Measurements from ENCODE around the gene GPR27. TPM values are rescaled to one million over a fixed set of nuclear protein-coding genes. Genes with fewer than 3 reads are reported as not detected.

Gene GPR27
- total and polyA plus RNA-seq, 2 experiments from 2014 or later = 7.8 to 11.8 TPM

- Histone ChIP-seq H2AFZ (no peak overlapping the region), H3K4me1 (ENCODE audit: insufficient read depth) (no peaks in the 10 kb centered on the region), H3K79me2 (replicated peaks; ENCODE audit: insufficient read depth) (0 out of 2 replicates have a peak, but pooled peaks cover 5% of the 10 kb centered on the region), H3K4me2 (no peak overlapping the region), H4K20me1 (replicated peaks; ENCODE audit: insufficient read depth) (no peaks in the 10 kb centered on the region; the same call in 1 of the 2 replicates), H3K27me3 (ENCODE audit: insufficient read depth) (no peaks in the 10 kb centered on the region), H3K36me3 (ENCODE audit: insufficient read depth) (no peaks in the 10 kb centered on the region), H3K27ac (ENCODE audit: low read depth) (no peak overlapping the region), H3K9me2 (ENCODE audit: insufficient read depth) (no peaks in the 10 kb centered on the region), H3F3A (replicated peaks; ENCODE audit: low read depth) (no peaks in the 10 kb centered on the region), H3K4me3 (no peak overlapping the region)
- H3K4me1 Mint-ChIP-seq = peaks cover 8% of the 10 kb centered on the region
- H3K9me3 Mint-ChIP-seq = no peaks in the 10 kb centered on the region
- no peak for TF ChIP-seq POLR2AphosphoS5 (IDR thresholded peaks at IDR 0.05; ENCODE audit: low read depth)
- no peak for TF ChIP-seq CTCF (conservative IDR thresholded peaks at IDR 0.05; ENCODE audit: low read depth in 2 of 2)
- TF ChIP-seq REST (IDR thresholded peaks at IDR 0.05; ENCODE audit: unreplicated experiment) = no peak
- TF ChIP-seq JUNB (IDR thresholded peaks at IDR 0.05; ENCODE audit: unreplicated experiment) = no peak
- TF ChIP-seq CREB1 (CRISPR knock-in tag; IDR thresholded peaks at IDR 0.05; ENCODE audit: low read depth) = no peak
- TF ChIP-seq ZNF331 (CRISPR knock-in tag; IDR thresholded peaks at IDR 0.05; ENCODE audit: low read depth) = no peak
- TF ChIP-seq ZNF114 (CRISPR knock-in tag; IDR thresholded peaks at IDR 0.05) = no peak
- no peak for TF ChIP-seq ETS1 (IDR thresholded peaks at IDR 0.05)
- no peak for TF ChIP-seq EZH2phosphoT487 (IDR thresholded peaks at IDR 0.05; ENCODE audit: unreplicated experiment)
- no peak for TF ChIP-seq STAT1 (IDR thresholded peaks at IDR 0.05; ENCODE audit: unreplicated experiment)
- TF ChIP-seq EZH2 (IDR thresholded peaks at IDR 0.05; ENCODE audit: low read depth, unreplicated experiment) = no peak
- no peak for TF ChIP-seq NANOG (IDR thresholded peaks at IDR 0.05; ENCODE audit: borderline replicate concordance)
- no peak for TF ChIP-seq ZNF462 (CRISPR knock-in tag; IDR thresholded peaks at IDR 0.05)
- peaks cover 1% of the 10 kb centered on the region for H3K27me3 Mint-ChIP-seq (ENCODE audit: insufficient read depth, low read depth, poor library complexity)
- H3K4me3 Mint-ChIP-seq = no peak overlapping the region
- ATAC-seq = no peak
- H3K36me3 Mint-ChIP-seq (ENCODE audit: low read depth) = no peaks in the 10 kb centered on the region
- no peak for DNase-seq (ENCODE audit: low spot score)
- H3K27ac Mint-ChIP-seq = no peak overlapping the region
Observed at GRCh38 chr3:71708476-71709105, 45.1 kb upstream of the GPR27 start.
